ENCODE results near the gene GNAS. TPM values are rescaled to one million over a fixed set of nuclear protein-coding genes. Genes with fewer than 3 reads are reported as not detected.

Gene GNAS
- total RNA-seq, 1 experiment from 2014 or later, result 629 TPM

DNA sequence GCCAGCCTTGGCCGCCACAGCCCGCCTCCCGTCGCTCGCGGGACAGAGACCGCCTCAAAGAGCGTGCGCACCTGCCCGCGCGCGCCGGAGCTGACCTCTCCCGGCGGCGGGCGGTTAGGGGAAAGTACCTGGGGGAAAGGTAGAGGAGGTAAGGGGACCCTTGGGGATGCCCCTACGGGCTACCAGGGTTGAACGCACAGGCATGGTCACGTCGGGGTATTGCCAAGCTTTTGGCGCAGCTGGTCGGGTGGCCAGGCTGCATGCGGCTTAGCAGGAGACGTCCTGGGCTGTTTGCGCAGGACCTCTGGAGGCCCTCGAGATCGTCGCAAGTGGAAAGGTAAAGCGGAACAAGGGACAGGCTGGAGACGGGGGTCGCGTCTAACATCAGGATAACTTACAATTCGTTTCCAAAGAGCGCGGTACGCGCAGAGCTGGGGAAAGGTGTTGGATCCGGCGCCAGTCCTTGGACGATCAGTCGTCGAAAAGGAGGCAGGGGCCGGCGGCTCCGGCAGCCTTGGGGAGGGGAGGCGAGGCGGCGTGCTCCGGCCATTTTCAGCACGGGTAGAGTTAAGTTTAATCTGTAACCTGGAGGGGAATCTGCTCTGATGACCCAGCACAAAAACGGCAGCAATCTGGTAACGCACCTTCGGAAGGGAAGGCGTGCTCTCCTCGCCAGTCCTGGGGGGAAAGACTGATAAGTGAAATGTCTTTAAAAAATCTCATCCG is 10.8 kb upstream of the GNAS start:
- peaks cover 39% of the 10 kb centered on the region for H3K27me3 Mint-ChIP-seq (ENCODE audit: insufficient read depth, unreplicated experiment)
- DNase-seq (ENCODE audit: unreplicated experiment), result no peak
- intact Hi-C loops (cut with micrococcal nuclease), result no loop called here
- POLR2A ChIA-PET, result no interaction called here
- CTCF ChIA-PET, result interaction anchor here (0.7 to 1.2 kb wide), 2 partner anchors 9 to 28 kb away, joined by 3 to 4 read pairs; no protein-coding TSS in a partner anchor
- H3K4me1 Mint-ChIP-seq (ENCODE audit: insufficient read depth, unreplicated experiment), result no peaks in the 10 kb centered on the region
- TF ChIP-seq, protein P1, sequence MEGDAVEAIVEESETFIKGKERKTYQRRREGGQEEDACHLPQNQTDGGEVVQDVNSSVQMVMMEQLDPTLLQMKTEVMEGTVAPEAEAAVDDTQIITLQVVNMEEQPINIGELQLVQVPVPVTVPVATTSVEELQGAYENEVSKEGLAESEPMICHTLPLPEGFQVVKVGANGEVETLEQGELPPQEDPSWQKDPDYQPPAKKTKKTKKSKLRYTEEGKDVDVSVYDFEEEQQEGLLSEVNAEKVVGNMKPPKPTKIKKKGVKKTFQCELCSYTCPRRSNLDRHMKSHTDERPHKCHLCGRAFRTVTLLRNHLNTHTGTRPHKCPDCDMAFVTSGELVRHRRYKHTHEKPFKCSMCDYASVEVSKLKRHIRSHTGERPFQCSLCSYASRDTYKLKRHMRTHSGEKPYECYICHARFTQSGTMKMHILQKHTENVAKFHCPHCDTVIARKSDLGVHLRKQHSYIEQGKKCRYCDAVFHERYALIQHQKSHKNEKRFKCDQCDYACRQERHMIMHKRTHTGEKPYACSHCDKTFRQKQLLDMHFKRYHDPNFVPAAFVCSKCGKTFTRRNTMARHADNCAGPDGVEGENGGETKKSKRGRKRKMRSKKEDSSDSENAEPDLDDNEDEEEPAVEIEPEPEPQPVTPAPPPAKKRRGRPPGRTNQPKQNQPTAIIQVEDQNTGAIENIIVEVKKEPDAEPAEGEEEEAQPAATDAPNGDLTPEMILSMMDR (IDR thresholded peaks at IDR 0.05; ENCODE audit: unreplicated experiment), result no peak
- no peak overlapping the region for H3K27ac Mint-ChIP-seq (ENCODE audit: low read depth, unreplicated experiment)
- peaks cover 6% of the 10 kb centered on the region for H3K36me3 Mint-ChIP-seq (ENCODE audit: insufficient read depth, unreplicated experiment)
- H3K9me3 Mint-ChIP-seq (ENCODE audit: unreplicated experiment), result no peaks in the 10 kb centered on the region
- H3K4me3 Mint-ChIP-seq (ENCODE audit: unreplicated experiment), result no peak overlapping the region
- BruUV-seq (replicated peaks), result no TSS peak

DNA sequence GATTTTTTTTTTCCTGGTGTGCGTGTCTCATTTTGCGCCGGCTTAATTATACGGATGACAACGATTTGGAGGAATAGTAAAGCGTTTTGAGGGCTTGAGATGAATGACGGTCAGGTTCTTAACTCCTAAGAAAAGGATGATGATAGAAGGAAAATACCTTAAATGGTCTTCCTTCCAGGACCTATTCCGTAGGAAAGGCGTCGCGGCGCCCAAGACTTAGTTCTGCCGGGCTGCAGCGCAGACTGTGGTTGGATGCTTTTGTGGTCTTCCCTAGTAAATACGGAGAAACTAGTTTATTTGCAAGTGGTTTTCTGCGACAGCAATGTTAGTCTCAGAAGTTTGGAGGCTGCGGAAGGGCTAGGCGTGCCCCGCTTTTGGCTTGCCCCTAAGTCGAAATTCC is 10.2 kb upstream of the GNAS start:
- Mint-ChIP-seq H3K27ac (ENCODE audit: low read depth, unreplicated experiment) (no peak overlapping the region), H3K36me3 (ENCODE audit: insufficient read depth, unreplicated experiment) (peaks cover 6% of the 10 kb centered on the region), H3K27me3 (ENCODE audit: insufficient read depth, unreplicated experiment) (peaks cover 45% of the 10 kb centered on the region), H3K9me3 (ENCODE audit: unreplicated experiment) (no peaks in the 10 kb centered on the region), H3K4me1 (ENCODE audit: insufficient read depth, unreplicated experiment) (no peaks in the 10 kb centered on the region), H3K4me3 (ENCODE audit: unreplicated experiment) (no peak overlapping the region)
- TF ChIP-seq, protein P1 (IDR thresholded peaks at IDR 0.05; ENCODE audit: unreplicated experiment), result no peak
- BruUV-seq (replicated peaks), result no TSS peak
- ChIA-PET POLR2A (no interaction called here), CTCF (interaction anchor here (2.8 kb wide), 1 partner anchor 10 kb away, joined by 12 read pairs; the partner anchor contains the start of gene GNAS)
- no peak for DNase-seq (ENCODE audit: unreplicated experiment)
- intact Hi-C loops (cut with micrococcal nuclease), result no loop called here

DNA sequence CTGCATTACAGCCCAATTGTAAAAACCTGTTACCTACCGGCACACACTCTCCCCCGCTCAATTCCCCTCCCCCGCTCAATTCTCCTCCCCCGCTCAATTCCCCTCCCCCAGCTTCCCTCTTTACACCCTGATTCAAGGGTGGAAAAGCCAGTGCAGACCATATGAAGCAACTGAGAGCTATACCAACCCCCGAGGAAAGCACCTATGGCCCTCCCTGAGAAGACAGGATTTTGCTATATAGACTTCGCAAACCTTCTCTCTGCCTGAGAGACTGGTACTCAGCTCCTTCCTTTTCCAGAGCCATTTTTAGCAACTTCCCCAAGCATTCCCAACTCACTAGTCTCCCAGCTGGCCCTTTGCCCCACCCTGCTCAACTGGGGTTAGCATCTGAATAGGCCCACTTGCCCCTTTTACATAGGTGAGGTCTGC is 9.4 kb upstream of the GNAS start:
- H3K4me1 Mint-ChIP-seq (ENCODE audit: insufficient read depth, unreplicated experiment), result no peaks in the 10 kb centered on the region
- no TSS peak for BruUV-seq (replicated peaks)
- no peak overlapping the region for H3K4me3 Mint-ChIP-seq (ENCODE audit: unreplicated experiment)
- POLR2A ChIA-PET, result no interaction called here
- DNase-seq (ENCODE audit: unreplicated experiment), result no peak
- H3K36me3 Mint-ChIP-seq (ENCODE audit: insufficient read depth, unreplicated experiment), result peaks cover 6% of the 10 kb centered on the region
- CTCF ChIA-PET, result interaction anchor here (0.7 to 2.8 kb wide), 3 partner anchors 9 to 609 kb away, joined by 6 to 12 read pairs (median 8); partner anchors contain the start of gene GNAS
- H3K27me3 Mint-ChIP-seq (ENCODE audit: insufficient read depth, unreplicated experiment), result peaks cover 45% of the 10 kb centered on the region
- no peak overlapping the region for H3K27ac Mint-ChIP-seq (ENCODE audit: low read depth, unreplicated experiment)
- TF ChIP-seq, protein P1 (IDR thresholded peaks at IDR 0.05; ENCODE audit: unreplicated experiment), result no peak
- intact Hi-C loops (cut with micrococcal nuclease), result no loop called here
- H3K9me3 Mint-ChIP-seq (ENCODE audit: unreplicated experiment), result no peaks in the 10 kb centered on the region

DNA sequence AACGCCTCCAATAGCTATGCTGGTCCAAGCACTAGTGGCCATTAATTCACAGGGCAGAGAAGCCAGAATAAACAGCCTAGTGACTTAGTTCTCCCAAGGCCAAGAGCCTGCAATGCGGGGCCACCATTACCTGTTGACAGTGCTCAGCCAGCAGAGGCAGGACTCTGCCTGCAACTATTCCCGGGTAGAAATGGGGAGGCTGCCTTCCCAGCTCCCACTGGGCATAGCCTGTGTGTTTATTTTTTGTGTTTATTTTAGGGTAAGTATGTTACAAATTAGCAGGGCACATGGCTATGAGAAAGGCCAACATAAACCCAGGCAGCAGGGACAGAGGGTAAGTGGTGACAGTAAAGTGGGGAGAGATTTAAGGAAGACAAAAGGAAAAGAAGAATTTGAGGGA is 6.8 kb upstream of the GNAS start:
- TF ChIP-seq, protein P1 (IDR thresholded peaks at IDR 0.05; ENCODE audit: unreplicated experiment), result no peak
- no peak for DNase-seq (ENCODE audit: unreplicated experiment)
- no TSS peak for BruUV-seq (replicated peaks)
- intact Hi-C loops (cut with micrococcal nuclease), result no loop called here
- no peaks in the 10 kb centered on the region for H3K9me3 Mint-ChIP-seq (ENCODE audit: unreplicated experiment)
- no peak overlapping the region for H3K27ac Mint-ChIP-seq (ENCODE audit: low read depth, unreplicated experiment)
- CTCF ChIA-PET, result interaction anchor here (0.6 to 1.2 kb wide), 5 partner anchors 204 to 1432 kb away, joined by 3 to 4 read pairs (median 3); no protein-coding TSS in a partner anchor
- H3K4me3 Mint-ChIP-seq (ENCODE audit: unreplicated experiment), result no peak overlapping the region
- H3K36me3 Mint-ChIP-seq (ENCODE audit: insufficient read depth, unreplicated experiment), result peaks cover 6% of the 10 kb centered on the region
- peaks cover 45% of the 10 kb centered on the region for H3K27me3 Mint-ChIP-seq (ENCODE audit: insufficient read depth, unreplicated experiment)
- POLR2A ChIA-PET, result interaction anchor here (0.6 kb wide), 1 partner anchor 1132 kb away, joined by 3 read pairs; no protein-coding TSS in a partner anchor
- H3K4me1 Mint-ChIP-seq (ENCODE audit: insufficient read depth, unreplicated experiment), result peaks cover 11% of the 10 kb centered on the region
